Progenitor cell of endocrine pancreas (in vitro differentiated cells): ENCODE measurements around the gene COPS8. TPM values are rescaled to one million over a fixed set of nuclear protein-coding genes. Genes with fewer than 3 reads are reported as not detected.

Source experiments
- DNase-seq: peaks from one replicate; pipeline ENCODE4 v3.0.0; 2021; ENCODE audit warnings: low spot score; ENCODE audit not compliant: unreplicated experiment
- H3K27ac Mint-ChIP-seq: 2 replicates; pipeline ENCODE4 v1.8.0; 2021; ENCODE audit warnings: mild to moderate bottlenecking, moderate library complexity, mixed read lengths
- H3K27me3 Mint-ChIP-seq: 2 replicates; pipeline ENCODE4 v1.8.0; 2021; ENCODE audit warnings: mixed read lengths
- H3K36me3 Mint-ChIP-seq: 2 replicates; pipeline ENCODE4 v1.8.0; 2022; ENCODE audit warnings: mixed read lengths; ENCODE audit not compliant: insufficient read depth
- H3K4me1 Mint-ChIP-seq: 2 replicates; pipeline ENCODE4 v1.8.0; 2021; ENCODE audit warnings: low read depth, mixed read lengths
- H3K4me3 Mint-ChIP-seq: 2 replicates; pipeline ENCODE4 v1.8.0; 2021; ENCODE audit warnings: low read depth, mild to moderate bottlenecking, moderate library complexity, mixed read lengths
- H3K9me3 Mint-ChIP-seq: 2 replicates; pipeline ENCODE4 v1.8.0; 2021; ENCODE audit warnings: low read depth, mixed read lengths
- total RNA-seq: library from RNA; stranded (reverse); gene quantifications from 2 replicates; pipeline ENCODE4 v1.2.1, GENCODE V29; 2021
- TF ChIP-seq, protein P1 (sequence below): fragments of 200-600 bp; sonication (generic); IDR thresholded peaks from one replicate; pipeline ENCODE4 v1.5.0; 2021; ENCODE audit warnings: antibody characterized with exemption, mild to moderate bottlenecking; ENCODE audit not compliant: unreplicated experiment

Gene COPS8
- total RNA-seq, 1 donor from 2014 or later: 46.4 TPM

DNA sequence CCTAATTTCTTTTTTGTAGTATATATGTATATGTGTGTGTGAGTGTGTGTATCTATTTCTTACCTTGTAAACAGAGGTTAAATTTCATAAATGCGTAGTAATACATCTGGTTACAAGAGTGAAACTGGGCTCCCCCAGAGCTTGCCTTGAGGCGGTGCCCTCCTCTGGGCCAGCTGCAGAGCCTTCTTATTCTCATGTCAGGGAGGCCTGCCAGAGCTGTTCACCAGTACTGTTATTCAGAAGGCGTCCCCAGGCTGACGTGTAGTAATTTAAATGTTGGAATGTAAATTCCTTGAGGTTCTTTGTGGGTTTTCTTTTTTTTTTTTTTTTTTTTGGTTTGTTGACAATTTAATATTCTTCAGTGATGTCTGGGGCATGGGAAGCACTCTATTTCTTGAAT is 11.2 kb downstream of the COPS8 start:
- Mint-ChIP-seq H3K36me3 (peaks cover 19% of the 10 kb centered on the region), H3K4me1 (peaks cover 9% of the 10 kb centered on the region), H3K4me3 (no peak overlapping the region), H3K27me3 (no peaks in the 10 kb centered on the region), H3K27ac (no peak overlapping the region), H3K9me3 (no peaks in the 10 kb centered on the region)
- no peak for DNase-seq
- TF ChIP-seq, protein P1, sequence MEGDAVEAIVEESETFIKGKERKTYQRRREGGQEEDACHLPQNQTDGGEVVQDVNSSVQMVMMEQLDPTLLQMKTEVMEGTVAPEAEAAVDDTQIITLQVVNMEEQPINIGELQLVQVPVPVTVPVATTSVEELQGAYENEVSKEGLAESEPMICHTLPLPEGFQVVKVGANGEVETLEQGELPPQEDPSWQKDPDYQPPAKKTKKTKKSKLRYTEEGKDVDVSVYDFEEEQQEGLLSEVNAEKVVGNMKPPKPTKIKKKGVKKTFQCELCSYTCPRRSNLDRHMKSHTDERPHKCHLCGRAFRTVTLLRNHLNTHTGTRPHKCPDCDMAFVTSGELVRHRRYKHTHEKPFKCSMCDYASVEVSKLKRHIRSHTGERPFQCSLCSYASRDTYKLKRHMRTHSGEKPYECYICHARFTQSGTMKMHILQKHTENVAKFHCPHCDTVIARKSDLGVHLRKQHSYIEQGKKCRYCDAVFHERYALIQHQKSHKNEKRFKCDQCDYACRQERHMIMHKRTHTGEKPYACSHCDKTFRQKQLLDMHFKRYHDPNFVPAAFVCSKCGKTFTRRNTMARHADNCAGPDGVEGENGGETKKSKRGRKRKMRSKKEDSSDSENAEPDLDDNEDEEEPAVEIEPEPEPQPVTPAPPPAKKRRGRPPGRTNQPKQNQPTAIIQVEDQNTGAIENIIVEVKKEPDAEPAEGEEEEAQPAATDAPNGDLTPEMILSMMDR: no peak

DNA sequence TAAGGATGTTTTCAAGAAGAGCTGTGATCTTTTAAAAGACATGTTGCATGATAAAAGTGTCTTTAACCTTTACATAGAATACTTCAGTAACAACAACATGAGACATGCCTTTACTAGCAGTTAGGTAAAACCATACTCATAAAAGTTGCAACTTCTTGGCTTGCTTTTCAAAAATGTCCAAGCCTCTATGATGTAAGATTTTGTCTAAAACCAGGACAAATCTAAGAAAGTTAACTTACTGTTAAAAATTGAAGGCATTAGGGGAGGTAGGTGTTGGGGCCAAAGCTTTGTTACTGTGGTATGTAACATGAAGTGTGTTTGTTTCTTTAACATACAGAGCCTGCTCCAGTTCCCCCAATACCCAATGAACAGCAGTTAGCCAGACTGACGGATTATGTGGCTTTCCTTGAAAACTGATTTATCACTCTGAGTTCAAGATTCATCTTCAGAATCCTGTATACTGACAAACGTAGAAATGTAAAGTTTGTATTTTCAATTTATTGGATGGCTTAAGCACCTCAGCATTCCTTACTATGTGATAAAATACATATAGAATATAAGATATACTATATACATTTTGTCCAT is 11.7 kb downstream of the COPS8 start:
- Mint-ChIP-seq H3K36me3 (peaks cover 18% of the 10 kb centered on the region), H3K4me1 (peaks cover 9% of the 10 kb centered on the region), H3K9me3 (no peaks in the 10 kb centered on the region), H3K27ac (no peak overlapping the region), H3K4me3 (no peak overlapping the region), H3K27me3 (no peaks in the 10 kb centered on the region)
- TF ChIP-seq, protein P1: no peak
- DNase-seq: no peak

DNA sequence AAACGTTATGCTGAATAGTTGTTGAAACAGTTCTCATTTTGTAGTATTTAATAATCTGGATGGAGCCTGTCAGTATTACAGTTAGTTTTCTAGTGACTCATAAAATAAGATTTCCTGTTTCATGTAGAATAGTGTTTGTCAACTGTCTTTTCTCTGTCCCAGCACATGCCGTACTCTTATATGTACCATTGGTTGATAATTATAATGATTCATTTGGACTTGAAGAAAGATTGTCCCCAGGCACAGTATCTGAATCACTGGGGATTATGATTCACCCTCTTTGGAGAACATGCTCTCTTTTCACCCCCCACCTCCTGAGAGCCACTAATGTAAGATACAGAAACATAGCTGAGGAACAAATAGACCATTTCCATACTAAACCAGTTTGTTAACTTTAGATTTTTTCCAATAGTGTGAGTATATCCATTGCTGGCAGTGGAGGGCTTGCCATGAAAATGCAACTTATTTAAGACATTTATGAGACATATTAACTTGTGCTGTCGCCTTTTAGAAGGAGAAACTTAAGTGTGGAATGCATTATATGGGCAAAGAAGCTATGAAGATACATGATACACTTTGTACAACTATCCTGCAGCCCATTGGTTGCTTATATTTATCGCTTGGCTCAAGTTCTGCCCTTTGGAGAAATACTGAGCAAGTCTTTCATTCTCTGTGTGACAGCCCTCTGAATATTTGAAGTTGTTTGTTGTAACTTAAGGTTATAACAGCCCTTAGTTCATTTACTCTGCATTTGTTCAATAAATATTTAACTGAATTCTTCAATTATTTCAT is 12.4 kb downstream of the COPS8 start:
- Mint-ChIP-seq H3K9me3 (no peaks in the 10 kb centered on the region), H3K4me3 (no peak overlapping the region), H3K4me1 (peaks cover 9% of the 10 kb centered on the region), H3K27ac (no peak overlapping the region), H3K27me3 (no peaks in the 10 kb centered on the region), H3K36me3 (peaks cover 18% of the 10 kb centered on the region)
- TF ChIP-seq, protein P1: no peak
- no peak for DNase-seq

DNA sequence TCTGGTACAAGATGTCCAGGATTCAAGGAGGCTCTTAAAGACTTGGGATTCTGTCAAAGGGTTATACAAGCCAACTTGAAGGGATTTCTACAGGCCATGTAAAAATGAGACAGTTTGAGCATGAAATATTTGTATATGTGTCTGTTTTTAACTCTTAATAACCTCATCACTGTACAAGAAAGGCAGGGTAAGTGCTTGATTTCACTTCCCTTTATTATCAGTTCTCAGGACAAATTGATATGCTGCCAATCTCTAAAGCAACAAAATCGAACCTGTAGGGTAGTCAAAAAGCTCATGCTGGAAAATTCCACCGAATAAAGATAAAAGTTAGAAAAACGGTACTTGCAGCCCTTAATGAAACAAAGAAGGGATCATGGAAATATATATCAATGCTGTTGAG is 14.1 kb downstream of the COPS8 start:
- no peak overlapping the region for H3K27ac Mint-ChIP-seq
- no peak overlapping the region for H3K4me3 Mint-ChIP-seq
- TF ChIP-seq, protein P1: no peak
- peaks cover 9% of the 10 kb centered on the region for H3K4me1 Mint-ChIP-seq
- DNase-seq: no peak
- H3K9me3 Mint-ChIP-seq: no peaks in the 10 kb centered on the region
- no peaks in the 10 kb centered on the region for H3K27me3 Mint-ChIP-seq
- peaks cover 16% of the 10 kb centered on the region for H3K36me3 Mint-ChIP-seq

DNA sequence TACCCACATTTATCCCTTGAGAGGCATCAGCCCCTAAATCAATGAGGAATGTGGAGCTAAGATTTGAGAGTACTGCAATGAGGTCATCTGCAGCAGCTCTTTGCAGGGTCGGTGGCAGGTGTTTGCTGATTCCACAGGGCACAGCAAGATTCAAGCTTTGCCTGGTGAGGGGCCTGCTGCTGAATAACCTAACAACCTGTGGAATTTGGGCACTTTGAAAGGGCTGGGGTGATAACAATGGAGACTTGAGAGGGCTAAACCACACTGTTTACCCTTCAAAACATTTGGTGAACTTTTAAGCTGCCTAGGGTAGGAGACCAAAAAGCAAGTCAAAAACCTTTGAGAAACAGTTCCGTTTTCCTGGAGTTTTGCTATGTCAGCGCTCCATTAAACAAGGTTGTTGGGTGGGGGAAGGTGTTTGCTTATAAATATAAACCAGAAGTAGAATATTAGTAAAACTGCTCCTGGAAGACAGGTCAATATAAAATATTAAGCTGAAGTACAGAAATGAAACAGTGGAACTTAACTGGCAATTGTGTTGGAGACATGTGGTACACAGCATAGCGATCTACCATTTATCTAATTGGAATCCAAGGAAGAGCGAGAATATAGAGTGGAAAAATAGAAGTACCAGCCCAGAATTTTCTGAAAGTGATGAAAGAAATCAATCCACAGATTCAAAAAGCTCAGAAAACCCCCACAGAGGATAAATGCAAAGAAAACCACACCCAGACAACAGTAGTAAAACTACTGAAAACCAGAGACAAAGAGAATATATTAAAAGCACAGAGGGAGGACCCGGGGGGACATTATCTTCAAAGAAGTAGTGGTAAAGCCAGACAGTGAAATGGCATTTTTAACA is 15.7 kb downstream of the COPS8 start:
- H3K36me3 Mint-ChIP-seq: peaks cover 19% of the 10 kb centered on the region
- no peaks in the 10 kb centered on the region for H3K27me3 Mint-ChIP-seq
- TF ChIP-seq, protein P1: no peak
- H3K4me1 Mint-ChIP-seq: peaks cover 9% of the 10 kb centered on the region
- no peak for DNase-seq
- H3K9me3 Mint-ChIP-seq: no peaks in the 10 kb centered on the region
- H3K27ac Mint-ChIP-seq: peak overlapping the region; percentile 92
- H3K4me3 Mint-ChIP-seq: no peak overlapping the region
